HCT116 (cell line): ENCODE measurements around the gene PLEKHA4. TPM values are rescaled to one million over a fixed set of nuclear protein-coding genes. Genes with fewer than 3 reads are reported as not detected.

Source experiments
- ATAC-seq: fragments of 200-7000 bp; cut with Tn5 transposase; 2 replicates; pipeline ENCODE4 v1.9.1; 2020; ENCODE audit warnings: mild to moderate bottlenecking, moderate library complexity
- BruUV-seq: library from RNA; stranded (reverse); fragments of 400-500 nt; replicated peaks from 2 replicates; lab custom pipeline; 2021; lab: Mats Ljungman, UMichigan
- CTCF ChIA-PET: fragments of 300-600 bp; sonication (Branson Sonifier 250); formaldehyde crosslinking; loops from one replicate; lab custom pipeline; 2021; ENCODE audit warnings: antibody characterized with exemption; lab: Charles Lee
- POLR2A ChIA-PET: fragments of 300-600, 350-600 bp; sonication (Branson Sonifier 250); formaldehyde crosslinking; loops from one replicate; lab custom pipeline; 2021; ENCODE audit warnings: antibody characterized with exemption; lab: Charles Lee
- RAD21 ChIA-PET, 2 experiments: fragments of 300-600 bp; sonication (Branson Sonifier 250); formaldehyde crosslinking; loops; one replicate each; lab custom pipeline; 2023; ENCODE audit warnings: low total read pairs in 2 of 2; ENCODE audit not compliant: uncharacterized antibody in 2 of 2, unreplicated experiment in 2 of 2, low non-redundant PET in 1 of 2; lab: Charles Lee
- DNase-seq: peaks from one replicate; pipeline ENCODE4 v3.0.0-alpha.2; 2010; ENCODE audit warnings: low read depth, low spot score
- H2AFZ ChIP-seq: fragments of 200-600 bp; shearing (Covaris generic), sonication (generic); 2 replicates; pipeline ENCODE4 v1.6.1; 2017; ENCODE audit warnings: low read depth, mixed run types, mixed read lengths, antibody characterized with exemption, low read length; ENCODE audit not compliant: poor library complexity, severe bottlenecking
- H3K27ac ChIP-seq: 2 replicates; pipeline ENCODE4 v1.5.1; 2012; ENCODE audit warnings: low read depth, low read length
- H3K27me3 ChIP-seq: fragments of 200-600 bp; sonication (generic); 2 replicates; pipeline ENCODE4 v1.6.1; 2016; ENCODE audit warnings: mixed run types, low read length, mixed read lengths; ENCODE audit not compliant: insufficient read depth
- H3K36me3 ChIP-seq, 2 experiments: fragments of 200-500 bp in 1 of 2; fragments of 200-600 bp in 1 of 2; sonication (Bioruptor generic) in 1 of 2; sonication (generic) in 1 of 2; 2 replicates each; pipeline versions ENCODE4 v1.5.1 to v1.6.1; 2014 to 2016; ENCODE audit warnings: low read length in 2 of 2, inconsistent platforms in 1 of 2, mixed read lengths in 1 of 2, mixed run types in 1 of 2; ENCODE audit not compliant: insufficient read depth in 2 of 2, control insufficient read depth in 1 of 2
- H3K4me1 ChIP-seq, 2 experiments: fragments of 200-600 bp in 1 of 2; sonication (generic) in 1 of 2; 2 replicates each; pipeline versions ENCODE4 v1.5.1 to v1.6.1; 2012 to 2017; ENCODE audit warnings: low read length in 2 of 2, inconsistent platforms in 1 of 2, mild to moderate bottlenecking in 1 of 2, mixed read lengths in 1 of 2, mixed run types in 1 of 2, moderate library complexity in 1 of 2; ENCODE audit not compliant: insufficient read depth in 2 of 2, control insufficient read depth in 1 of 2
- H3K4me2 ChIP-seq: fragments of 200-600 bp; sonication (generic); 2 replicates; pipeline ENCODE4 v1.6.1; 2017; ENCODE audit warnings: mixed run types, low read length, mixed read lengths
- H3K4me3 ChIP-seq, 2 experiments: fragments of 200-600 bp in 1 of 2; sonication (generic) in 1 of 2; replicated peaks in 1 of 2; 2 replicates each; pipeline ENCODE4 v1.5.1; 2011 to 2016; ENCODE audit warnings: low read length in 2 of 2, control low read depth in 1 of 2, low read depth in 1 of 2, mild to moderate bottlenecking in 1 of 2, mixed read lengths in 1 of 2, mixed run types in 1 of 2
- H3K79me2 ChIP-seq: fragments of 200-600 bp; sonication (generic); 2 replicates; pipeline ENCODE4 v1.6.1; 2017; ENCODE audit warnings: mild to moderate bottlenecking, mixed run types, low read length, moderate library complexity, mixed read lengths; ENCODE audit not compliant: insufficient read depth
- H3K9ac ChIP-seq: fragments of 200-600 bp; sonication (generic); 2 replicates; pipeline ENCODE4 v1.6.1; 2016; ENCODE audit warnings: low read length, mixed read lengths
- H3K9me2 ChIP-seq: fragments of 200-600 bp; sonication (generic), shearing (Covaris generic); 2 replicates; pipeline ENCODE4 v1.6.1; 2017; ENCODE audit warnings: mixed run types, mild to moderate bottlenecking, moderate library complexity; ENCODE audit not compliant: insufficient read depth
- H3K9me3 ChIP-seq, 2 experiments: fragments of 200-500 bp in 1 of 2; fragments of 200-600 bp in 1 of 2; sonication (Bioruptor generic) in 1 of 2; sonication (generic) in 1 of 2; 2 replicates each; pipeline ENCODE4 v1.6.1; 2014 to 2017; ENCODE audit warnings: low read length in 2 of 2, mixed read lengths in 2 of 2, inconsistent platforms in 1 of 2, low read depth in 1 of 2, mild to moderate bottlenecking in 1 of 2, mixed run types in 1 of 2, moderate library complexity in 1 of 2; ENCODE audit not compliant: control insufficient read depth in 1 of 2, insufficient read depth in 1 of 2
- H4K20me1 ChIP-seq: fragments of 200-600 bp; sonication (generic), shearing (Covaris generic); 2 replicates; pipeline ENCODE4 v1.6.1; 2017; ENCODE audit warnings: mixed run types, mild to moderate bottlenecking, moderate library complexity; ENCODE audit not compliant: insufficient read depth
- CBX3 ChIP-seq: IDR thresholded peaks from 2 replicates; pipeline ENCODE4 v1.6.1; 2012; ENCODE audit warnings: low read depth
- CEBPB ChIP-seq: IDR thresholded peaks from 2 replicates; pipeline ENCODE4 v1.6.1; 2012; ENCODE audit warnings: low read depth
- EGR1 ChIP-seq: IDR thresholded peaks from 2 replicates; pipeline ENCODE4 v1.6.1; 2012; ENCODE audit warnings: low read depth
- ELF1 ChIP-seq: IDR thresholded peaks from 2 replicates; pipeline ENCODE4 v1.6.1; 2012; ENCODE audit warnings: low read depth, borderline replicate concordance
- EZH2 ChIP-seq: fragments of 200-600 bp; sonication (generic); IDR thresholded peaks from 2 replicates; pipeline ENCODE4 v1.6.1; 2017; ENCODE audit warnings: antibody characterized with exemption, mixed run types
- FOSL1 ChIP-seq: IDR thresholded peaks from 2 replicates; pipeline ENCODE4 v1.6.1; 2012; ENCODE audit warnings: low read depth
- POLR2AphosphoS5 ChIP-seq: IDR thresholded peaks from 2 replicates; pipeline ENCODE4 v1.6.1; 2011; ENCODE audit warnings: mild to moderate bottlenecking, low read depth, low read length, moderate library complexity
- SIN3A ChIP-seq: IDR thresholded peaks from 2 replicates; pipeline ENCODE4 v1.6.1; 2012; ENCODE audit warnings: low read depth
- ZNF274 ChIP-seq: fragments of 200-500 bp; sonication (Bioruptor generic); IDR thresholded peaks from 2 replicates; pipeline ENCODE4 v1.6.1; 2014; ENCODE audit warnings: mild to moderate bottlenecking, low read depth, low read length, inconsistent platforms
- intact Hi-C: fragments of 100-400 bp; cut with micrococcal nuclease; formaldehyde crosslinking; loops from 2 replicates; pipeline ENCODE4 v1.10.0; 2022
- total RNA-seq: library from RNA; stranded (reverse); gene quantifications from one replicate; pipeline ENCODE4 v1.2.1, GENCODE V29; 2021; ENCODE audit not compliant: unreplicated experiment
- TF ChIP-seq, protein P1 (sequence below): IDR thresholded peaks from 2 replicates; pipeline ENCODE4 v1.6.1; 2011; ENCODE audit warnings: mild to moderate bottlenecking, low read length, moderate library complexity; ENCODE audit not compliant: insufficient replicate concordance; ENCODE audit errors: extremely low read depth
- TF ChIP-seq, protein P2 (sequence below): IDR thresholded peaks from 2 replicates; pipeline ENCODE4 v1.6.1; 2012

The PLEKHA4 gene
- total RNA-seq, 1 experiment from 2014 or later: 20.4 TPM

DNA sequence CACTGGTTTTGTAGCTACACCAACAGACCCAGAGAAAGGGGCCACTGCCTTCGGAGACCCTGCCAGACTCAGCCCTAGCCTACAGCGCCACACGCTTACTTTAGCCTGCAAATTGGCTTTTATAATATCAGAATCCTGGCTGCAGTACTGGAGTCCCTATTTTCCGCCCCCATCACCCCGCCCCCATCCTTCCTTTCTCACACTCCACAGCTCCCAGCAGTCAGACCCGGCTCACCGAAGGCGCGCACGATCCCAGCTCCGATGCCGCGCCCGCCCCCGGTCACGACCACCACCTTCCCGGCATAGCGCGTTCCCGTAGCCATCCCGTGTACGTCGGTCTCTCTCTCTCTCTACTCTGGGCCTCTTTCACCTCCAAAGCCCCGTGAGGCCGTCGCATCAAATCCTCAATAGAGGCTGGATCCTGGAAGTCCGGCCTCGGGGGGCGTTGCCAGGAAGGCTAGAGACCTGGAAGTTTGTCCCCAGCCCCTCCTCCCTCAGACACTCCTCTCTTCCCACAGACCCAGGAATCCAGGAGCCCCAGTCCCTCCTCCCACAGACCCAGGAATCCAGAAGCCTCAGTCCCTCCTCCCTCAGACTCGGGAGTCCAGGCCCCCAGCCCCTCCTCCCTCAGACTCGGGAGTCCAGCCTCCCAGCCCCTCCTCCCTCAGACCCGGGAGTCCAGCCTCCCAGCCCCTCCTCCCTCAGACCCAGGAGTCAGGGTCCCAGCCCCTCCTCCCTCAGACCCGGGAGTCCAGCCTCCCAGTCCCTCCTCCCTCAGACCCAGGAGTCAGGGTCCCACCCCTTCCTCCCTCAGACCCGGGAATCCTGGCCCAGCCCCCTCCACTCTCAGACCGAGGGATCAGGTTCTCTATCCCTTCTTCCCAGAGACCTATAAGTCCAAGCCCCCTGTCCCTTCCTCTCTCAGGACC, 32.1 kb downstream of the PLEKHA4 start, which contains the start of gene HSD17B14:
Gene HSD17B14, minus strand, starts transcription at position 403 of the 929 bp plus-strand sequence. Its CDS starts 80 bp downstream, at position 323.
- no peak within 1 kb of the TSS for H2AFZ ChIP-seq
- peak within 1 kb of the TSS; percentile 52 for H3K4me2 ChIP-seq
- H3K9me2 ChIP-seq: no peaks in the 10 kb centered on the region
- RAD21 ChIA-PET: interaction anchor here (1.0 to 1.2 kb wide), 4 partner anchors 41 to 48 kb away, joined by 3 to 6 read pairs (median 4); no protein-coding TSS in a partner anchor
- H3K79me2 ChIP-seq: no peaks in the 10 kb centered on the region
- no peak for TF ChIP-seq ELF1
- TF ChIP-seq, protein P1, sequence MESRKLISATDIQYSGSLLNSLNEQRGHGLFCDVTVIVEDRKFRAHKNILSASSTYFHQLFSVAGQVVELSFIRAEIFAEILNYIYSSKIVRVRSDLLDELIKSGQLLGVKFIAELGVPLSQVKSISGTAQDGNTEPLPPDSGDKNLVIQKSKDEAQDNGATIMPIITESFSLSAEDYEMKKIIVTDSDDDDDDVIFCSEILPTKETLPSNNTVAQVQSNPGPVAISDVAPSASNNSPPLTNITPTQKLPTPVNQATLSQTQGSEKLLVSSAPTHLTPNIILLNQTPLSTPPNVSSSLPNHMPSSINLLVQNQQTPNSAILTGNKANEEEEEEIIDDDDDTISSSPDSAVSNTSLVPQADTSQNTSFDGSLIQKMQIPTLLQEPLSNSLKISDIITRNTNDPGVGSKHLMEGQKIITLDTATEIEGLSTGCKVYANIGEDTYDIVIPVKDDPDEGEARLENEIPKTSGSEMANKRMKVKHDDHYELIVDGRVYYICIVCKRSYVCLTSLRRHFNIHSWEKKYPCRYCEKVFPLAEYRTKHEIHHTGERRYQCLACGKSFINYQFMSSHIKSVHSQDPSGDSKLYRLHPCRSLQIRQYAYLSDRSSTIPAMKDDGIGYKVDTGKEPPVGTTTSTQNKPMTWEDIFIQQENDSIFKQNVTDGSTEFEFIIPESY: no peak
- no peak for TF ChIP-seq POLR2AphosphoS5
- no peak for TF ChIP-seq SIN3A
- no peak for TF ChIP-seq CEBPB
- no peak for TF ChIP-seq CBX3
- no peak for TF ChIP-seq ZNF274
- TF ChIP-seq FOSL1: no peak
- no peak for TF ChIP-seq EZH2
- TF ChIP-seq EGR1: no peak
- TF ChIP-seq, protein P2, sequence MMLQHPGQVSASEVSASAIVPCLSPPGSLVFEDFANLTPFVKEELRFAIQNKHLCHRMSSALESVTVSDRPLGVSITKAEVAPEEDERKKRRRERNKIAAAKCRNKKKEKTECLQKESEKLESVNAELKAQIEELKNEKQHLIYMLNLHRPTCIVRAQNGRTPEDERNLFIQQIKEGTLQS: no peak
- DNase-seq (no peak), ATAC-seq (peak; percentile 20)
- H3K27ac ChIP-seq: peak within 1 kb of the TSS; percentile 56
- intact Hi-C loops: no loop called here
- no peaks in the 10 kb centered on the region for H3K36me3 ChIP-seq
- H4K20me1 ChIP-seq: no peaks in the 10 kb centered on the region
- CTCF ChIA-PET: interaction anchor here (0.8 to 1.6 kb wide), 6 partner anchors 8 to 134 kb away, joined by 3 to 8 read pairs (median 4); no protein-coding TSS in a partner anchor
- POLR2A ChIA-PET: interaction anchor here (1.3 kb wide), 1 partner anchor 36 kb away, joined by 4 read pairs; the partner anchor contains the start of gene PPP1R15A
- peak within 1 kb of the TSS; percentile 29 to 35 for H3K4me3 ChIP-seq
- H3K9me3 ChIP-seq: no peaks in the 10 kb centered on the region
- no peaks in the 10 kb centered on the region for H3K27me3 ChIP-seq
- peaks cover 5 to 23% of the 10 kb centered on the region in 2 experiments; a peak in 3 of 4 replicates for H3K4me1 ChIP-seq
- BruUV-seq: no TSS peak
- H3K9ac ChIP-seq: no peak within 1 kb of the TSS; the same call in 1 of the 2 replicates
